Hypothalamus (tissue), 51 donors: ENCODE data around the gene ERLIN1.

ENCODE experiments used
- DNase-seq, 51 donors: peaks; one replicate each; lab custom pipeline; 2025; lab: John Stamatoyannopoulos, UW

ERLIN1 gene

DNA sequence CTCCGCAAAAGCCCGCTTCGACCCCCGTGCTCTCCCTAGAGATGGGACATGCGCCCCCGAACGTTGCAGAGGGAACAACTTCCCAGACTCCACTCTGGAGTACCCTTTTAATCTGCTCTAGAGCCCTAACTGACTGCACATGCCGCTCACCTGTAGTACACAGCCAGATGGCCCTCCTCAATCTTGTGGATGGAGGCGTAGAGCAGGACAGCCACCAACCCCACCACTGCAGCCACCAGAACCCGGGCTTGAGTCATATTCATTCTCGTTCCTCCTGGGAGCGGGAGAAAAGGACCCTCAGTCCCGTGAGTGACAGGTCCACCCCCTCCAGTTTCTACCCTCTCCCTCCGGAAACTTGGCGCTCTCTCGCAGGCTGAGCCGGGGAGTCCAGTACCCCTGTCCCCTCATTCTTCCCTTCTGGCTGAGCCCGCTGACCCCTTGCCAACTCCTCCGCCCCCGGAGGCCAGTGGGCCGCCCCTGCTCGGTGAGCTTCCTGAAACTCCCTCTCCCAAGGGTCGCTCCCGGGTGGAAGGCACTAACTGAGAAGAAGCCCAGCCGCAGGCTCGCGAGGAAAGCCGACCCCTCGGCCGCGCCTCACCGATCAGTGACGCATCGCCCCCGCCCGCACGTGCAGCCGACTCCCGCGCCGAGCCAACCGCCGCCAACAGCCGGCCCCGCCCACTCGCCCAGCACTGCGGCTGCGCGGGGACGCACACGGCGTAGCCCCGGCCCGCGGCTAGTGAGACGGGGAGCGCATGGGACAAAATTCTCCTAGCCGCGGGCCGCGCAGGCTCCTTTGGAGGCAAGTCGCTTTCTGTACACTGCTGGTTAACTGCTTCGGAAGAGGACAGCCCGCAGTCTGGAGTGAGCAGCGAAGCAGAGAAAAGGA is at the start of gene ERLIN1:
TSS of gene ERLIN1 (minus strand) at position 666 of the 889 bp plus-strand sequence. CDS start at position 263, 403 bp downstream.
- DNase-seq, result peak; percentile 51 to 92 (median 84)

DNA sequence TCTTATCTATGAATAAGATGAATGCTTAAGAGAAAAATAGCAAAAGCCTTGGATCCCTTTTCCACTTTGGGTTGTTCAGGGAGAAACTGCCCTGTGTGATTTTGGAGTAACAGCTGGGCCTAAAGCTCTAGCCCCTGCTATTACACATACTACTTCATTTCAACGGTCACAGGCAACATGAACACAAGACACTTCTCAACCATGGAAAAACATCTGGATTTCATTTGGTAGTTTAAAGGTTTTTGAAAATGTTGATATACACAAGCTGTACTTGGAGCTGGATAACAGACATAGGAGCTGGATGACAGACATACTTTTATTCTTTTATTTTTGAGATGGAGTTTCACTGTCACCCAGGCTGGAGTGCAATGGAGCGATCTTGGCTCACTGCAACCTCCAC is 46.3 kb upstream of the ERLIN1 start:
- DNase-seq, result no peak

DNA sequence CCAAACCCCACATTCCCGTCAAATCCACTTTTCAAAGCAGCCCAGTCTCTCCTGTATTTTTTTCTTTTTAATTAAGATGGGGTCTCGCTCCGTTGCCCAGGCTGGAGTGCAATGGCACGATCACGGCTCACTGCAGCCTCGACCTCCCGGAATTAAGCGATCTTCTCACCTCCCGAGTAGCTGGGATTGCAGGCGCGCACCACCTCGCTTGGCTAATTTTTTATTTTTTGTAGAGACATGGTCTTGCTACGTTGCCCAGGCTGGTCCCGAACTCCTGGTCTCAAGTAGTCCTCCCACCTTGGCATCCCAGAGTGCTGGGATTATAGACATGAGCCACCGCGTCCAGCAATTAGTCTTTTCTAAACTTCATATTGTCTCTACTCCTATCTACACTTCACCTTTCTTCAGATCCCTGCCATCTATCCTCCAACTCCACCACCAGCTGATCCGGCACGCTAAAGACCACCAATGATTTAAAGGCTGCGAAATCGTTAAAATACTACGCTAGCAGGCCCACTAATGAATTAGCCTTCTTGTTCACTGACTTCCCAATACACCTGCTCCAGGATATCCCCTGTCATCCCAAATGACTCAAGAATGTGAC is 44.1 kb upstream of the ERLIN1 start:
- DNase-seq, result peak in 5 of 51 donors; percentile 12 to 23 (median 17)

DNA sequence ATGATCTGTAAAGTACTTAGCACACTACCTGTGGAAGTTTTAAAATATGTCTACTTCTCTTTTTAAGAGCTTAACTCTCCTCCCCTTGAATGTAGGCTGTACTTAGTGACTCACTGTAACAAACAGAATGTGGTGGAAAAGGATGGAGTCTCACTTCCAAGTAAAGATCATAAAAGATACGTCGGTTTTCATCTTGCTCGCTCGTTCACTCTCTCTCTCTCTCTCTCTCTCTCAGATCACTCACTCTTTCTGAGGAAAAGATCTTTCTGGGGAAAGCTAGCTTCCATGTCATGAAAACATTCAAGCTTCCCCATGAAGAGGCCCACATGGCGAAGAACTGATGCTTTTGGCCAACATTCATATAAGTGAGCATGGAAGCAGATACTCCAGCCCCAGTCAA is 38.0 kb upstream of the ERLIN1 start:
- no peak for DNase-seq

DNA sequence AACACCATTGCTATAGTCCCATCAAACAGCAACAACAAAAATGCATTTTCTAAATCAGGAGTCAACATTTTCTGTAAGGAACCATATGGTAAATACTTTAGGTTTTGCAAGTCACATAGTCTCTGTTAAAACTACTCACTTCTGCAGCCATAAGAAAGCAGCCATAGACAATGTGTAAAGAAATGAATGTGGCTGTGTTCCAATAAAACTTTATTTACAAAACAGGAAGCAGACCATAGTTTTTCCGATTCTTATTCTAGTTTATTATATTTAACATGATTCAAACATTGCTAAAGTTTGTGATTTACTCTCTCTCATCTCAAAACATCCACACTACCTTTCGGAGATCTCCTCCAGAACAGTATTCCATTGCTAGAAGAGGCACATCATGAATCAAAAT is 36.7 kb upstream of the ERLIN1 start:
- no peak for DNase-seq

DNA sequence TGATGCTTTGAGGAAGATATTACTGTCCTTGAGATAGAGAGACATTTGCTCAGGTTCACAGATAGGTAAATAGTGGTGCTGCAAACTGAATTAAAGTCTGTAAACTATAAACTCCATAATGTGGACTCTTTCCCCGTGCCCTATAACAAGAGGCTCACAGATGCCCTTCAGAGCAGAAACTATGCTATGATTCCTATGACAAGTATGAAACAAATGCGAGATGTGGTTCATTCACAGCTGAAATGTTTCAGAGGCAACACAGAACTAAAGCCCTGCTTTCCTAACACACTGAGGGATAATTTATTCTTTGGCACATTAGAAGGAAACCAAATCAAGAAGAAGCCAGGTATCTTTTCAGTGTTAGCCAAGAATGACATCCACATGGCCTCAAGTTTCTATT is 30.2 kb upstream of the ERLIN1 start:
- DNase-seq, result no peak

DNA sequence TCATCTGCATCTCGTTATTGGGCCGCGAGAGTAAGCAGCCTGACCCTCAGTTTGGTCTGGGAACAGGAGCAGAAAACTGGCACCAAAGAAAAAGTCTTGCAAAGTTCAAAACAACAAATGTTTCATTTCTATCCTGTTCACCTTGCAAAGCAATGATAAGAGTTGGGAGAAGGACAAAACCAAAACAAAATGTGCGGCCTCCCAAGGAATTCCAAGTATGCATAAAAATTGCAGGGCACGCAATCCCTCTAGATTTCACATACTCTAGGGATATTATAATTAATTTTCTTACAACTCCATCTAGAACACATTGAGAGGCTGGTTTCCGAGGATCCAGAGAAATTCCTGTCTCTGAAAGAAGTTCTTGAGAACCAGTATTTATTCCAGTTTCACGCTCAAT is 23.5 kb upstream of the ERLIN1 start:
- DNase-seq, result no peak

DNA sequence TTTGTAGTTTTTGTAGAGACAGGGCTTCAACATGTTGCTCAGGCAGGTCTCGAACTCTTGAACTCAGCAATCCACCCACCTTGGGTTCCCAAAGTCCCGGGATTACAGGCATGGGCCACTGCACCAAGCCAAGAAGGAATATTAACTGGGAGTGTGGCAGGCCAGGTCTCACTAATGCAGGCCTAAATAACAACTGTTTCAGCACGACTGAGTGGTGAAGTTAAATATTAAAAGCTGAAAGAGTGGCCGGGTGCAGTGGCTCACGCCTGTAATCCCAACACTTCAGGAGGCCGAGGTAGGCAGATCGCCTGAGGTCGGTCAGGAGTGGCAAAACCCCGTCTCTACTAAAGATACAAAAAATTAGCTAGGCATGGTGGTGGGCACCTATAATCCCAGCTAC is 22.4 kb upstream of the ERLIN1 start:
- no peak for DNase-seq

DNA sequence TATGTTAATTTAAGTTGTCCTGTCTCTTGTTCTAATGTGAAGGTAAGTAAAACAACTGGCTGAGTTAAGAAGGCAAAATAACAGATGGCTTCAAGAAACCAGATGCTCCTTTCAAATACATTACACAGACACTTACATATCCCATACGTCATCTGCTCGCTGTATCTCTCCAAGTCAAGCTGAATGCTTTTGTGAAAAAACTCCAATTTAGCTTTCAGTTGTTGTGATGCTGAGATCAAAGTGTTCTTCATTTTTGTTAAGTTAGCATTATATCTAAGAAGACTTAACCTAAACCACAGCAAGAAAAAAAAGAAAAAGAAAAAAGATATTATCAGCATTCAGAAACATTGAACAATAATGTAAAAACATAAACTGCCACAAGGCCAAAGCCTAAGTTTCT is 18.5 kb upstream of the ERLIN1 start:
- no peak for DNase-seq

DNA sequence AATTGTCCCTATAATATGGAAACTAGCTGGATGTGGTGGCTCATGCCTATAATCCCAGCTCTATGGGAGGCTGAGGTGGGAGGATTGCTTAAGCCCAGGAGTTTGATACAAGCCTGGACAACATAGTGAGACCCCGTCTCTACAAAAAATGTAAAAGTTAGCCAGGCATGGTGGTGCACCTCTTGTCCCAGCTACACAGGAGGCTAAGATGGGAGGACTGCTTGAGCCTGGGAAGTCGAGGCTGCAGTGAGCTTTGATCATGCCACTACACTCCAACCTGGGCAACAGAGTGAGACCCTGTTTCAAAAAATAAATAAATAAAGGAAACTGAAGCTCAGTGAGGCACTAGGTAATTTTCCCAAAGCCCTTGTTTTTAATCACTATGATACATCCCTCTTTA is 15.7 kb upstream of the ERLIN1 start:
- no peak for DNase-seq

DNA sequence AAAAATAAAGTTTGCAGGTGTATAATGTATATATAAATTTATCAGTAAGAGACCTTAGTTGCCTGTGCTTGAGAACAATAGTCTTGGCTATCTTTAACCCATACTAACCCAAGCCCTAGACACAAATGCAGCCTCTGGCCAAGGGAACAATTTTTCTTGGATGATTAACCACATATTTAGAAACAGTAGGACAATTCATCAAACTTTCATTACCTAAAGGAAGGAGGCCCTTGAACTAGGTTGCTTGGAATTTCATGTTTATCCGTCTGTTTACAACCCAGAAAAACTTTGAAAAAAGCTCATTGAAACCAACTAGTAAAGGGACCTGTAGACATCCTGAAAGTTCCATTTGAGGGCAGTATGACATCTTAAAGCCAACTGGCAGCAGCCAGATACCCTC is 8.9 kb upstream of the ERLIN1 start:
- DNase-seq, result no peak

DNA sequence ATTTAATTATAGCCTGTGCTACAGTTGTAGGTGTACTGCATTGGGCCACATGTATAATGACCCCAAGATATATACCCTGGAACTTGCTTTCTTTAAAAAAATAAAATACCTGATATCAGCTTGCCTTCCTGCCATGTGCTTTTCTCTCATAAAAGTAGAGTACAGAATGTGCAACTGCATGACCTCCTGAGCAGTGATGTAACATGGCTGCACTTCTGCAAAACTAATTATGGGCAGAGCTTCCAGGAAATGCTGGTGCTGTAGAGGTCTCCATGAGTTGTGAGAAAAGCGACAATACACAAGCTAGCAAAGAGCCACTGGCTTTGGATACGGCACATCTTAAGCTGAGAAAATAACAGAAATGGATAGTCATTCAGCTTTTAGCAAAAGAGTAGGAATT is 6.5 kb upstream of the ERLIN1 start:
- DNase-seq, result peak in 2 of 51 donors; percentile 2

DNA sequence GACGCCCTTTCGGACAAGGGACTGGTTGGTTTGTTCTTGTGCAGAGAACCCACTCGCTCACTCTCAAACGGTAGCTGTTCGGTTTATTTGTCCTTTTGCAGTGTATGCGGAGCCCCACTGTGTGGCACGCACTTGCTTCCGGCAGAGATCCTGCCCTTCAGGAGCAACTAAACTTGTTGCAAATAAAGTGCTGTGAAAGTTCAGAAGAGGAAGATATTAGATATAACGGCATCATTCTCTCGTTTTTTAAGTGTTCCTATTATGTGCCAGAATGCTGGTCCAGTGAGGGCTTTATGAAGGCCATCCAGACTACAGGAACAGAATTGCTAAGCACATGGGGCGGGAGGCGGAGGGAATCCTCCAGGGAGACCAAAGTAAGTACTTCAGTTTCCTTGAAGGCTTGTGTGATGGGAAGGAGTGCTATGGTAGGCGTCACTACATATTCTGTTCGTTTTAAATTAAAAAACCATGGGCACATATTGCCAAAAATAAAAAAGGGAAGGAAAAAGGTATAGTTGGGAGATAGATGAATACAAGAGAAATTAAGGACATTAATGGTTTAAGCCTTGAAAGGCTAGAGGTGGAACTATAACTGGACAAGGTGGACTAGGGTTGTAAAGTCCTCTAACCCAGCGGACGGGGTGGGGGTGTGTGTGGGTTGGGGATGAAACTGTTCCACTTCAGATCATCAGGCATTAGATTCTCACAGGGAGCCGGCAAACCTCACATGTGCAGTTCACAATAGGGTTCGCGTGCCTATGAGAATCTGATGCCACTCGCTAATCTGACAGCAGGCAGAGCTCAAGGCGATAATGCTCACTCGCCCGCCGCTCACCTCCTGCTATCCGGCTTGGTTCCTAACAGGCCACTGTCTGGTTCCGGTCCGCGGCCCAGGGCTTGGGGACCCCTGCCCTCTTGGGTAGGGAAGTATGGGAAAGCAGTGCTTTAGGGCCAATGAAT is 704 bp upstream of the ERLIN1 start:
- DNase-seq, result peak in 8 of 51 donors; percentile 2 to 65 (median 30)

DNA sequence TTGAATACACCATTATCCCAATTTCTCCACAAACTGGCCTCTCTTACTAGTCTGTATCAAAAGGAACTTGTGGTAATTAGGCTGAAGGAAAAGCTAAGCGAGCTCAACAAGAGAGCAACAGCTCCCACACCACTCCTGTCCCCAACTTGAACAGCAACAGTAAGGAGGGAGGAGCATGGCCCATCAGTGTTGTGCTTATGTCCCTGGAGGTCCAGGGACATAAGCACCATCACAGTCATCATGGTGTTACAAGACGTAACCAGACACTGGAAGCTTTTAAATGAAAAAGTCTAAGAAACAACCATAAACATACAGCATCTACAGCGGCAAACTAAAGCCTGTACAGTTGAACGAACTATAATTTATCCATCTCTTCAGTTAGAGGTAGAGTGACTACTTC is 989 bp downstream of the ERLIN1 start:
- peak in 1 of 51 donors; percentile 1 for DNase-seq

DNA sequence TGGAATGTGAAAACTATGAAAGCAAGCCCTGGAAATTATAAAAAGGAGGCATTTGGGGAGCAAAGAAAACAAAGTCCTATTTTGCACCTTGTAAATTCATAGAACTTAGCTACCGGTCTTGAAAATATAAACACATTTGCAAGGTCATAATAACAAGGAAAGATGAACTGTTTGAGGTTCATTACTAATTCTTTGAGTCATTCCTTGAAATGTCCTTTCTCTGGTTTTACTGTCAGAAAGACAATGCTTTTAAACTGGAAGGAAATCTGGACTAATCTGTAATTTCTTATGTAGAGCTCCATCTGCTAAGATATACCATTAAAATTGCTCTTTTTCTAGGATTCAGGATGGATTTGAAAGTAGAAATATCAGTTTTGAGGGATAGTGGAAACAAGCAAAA is 1.4 kb downstream of the ERLIN1 start:
- no peak for DNase-seq

DNA sequence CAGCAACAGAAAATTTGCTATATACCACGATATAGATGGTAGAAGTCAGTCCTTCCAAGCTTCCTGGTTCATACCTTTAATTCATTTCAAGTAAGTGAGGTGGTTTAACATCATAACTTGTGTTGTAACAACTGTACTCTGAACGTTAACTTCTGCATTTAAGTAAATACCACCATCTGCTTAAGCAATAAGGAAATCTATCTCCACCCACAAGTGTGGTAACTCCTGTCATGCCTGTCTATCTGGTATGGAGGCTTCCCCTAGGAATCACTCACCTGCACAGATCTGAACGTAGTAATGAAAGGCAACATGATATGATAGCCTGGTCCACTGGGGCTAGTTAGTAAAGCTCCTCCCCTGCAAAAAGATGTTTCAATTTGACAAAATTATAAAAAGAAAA is 2.3 kb downstream of the ERLIN1 start:
- DNase-seq, result no peak

DNA sequence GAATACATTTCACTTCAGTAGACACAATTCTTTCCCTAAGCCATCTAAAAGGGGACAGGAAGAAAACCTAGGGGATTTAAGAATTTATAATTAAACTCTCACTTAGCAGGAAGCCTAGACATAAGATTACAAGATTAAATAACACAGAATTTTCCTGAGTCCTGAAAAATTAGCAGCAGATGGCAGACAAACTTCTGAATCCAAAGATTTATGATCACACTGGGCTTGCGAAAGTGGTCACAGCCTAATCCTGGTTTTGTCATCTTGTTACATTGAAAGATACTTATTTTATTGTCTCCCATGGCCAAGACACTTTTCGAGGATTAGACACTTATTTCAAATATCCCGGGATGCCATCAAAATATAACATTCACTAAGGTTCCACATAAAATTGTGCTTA is 2.9 kb downstream of the ERLIN1 start:
- DNase-seq, result no peak

DNA sequence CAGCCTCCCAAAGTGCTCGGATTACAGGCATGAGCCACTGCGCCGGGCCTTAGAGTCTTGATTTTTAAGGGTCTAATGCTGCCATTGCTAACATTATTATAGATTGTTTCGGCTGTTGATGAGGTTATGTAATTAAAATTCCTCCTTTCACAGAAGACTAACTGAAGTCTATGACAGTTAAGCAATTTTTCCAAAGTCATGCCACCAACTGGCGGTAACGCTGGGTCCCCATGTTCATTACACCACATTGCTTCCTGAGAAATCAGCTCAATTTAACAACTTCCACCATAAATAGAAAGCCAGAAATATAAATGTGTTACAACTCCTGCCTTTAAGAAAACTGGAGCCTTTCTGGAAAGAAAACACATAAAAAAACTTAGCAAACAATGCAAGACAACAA is 3.5 kb downstream of the ERLIN1 start:
- DNase-seq, result no peak

DNA sequence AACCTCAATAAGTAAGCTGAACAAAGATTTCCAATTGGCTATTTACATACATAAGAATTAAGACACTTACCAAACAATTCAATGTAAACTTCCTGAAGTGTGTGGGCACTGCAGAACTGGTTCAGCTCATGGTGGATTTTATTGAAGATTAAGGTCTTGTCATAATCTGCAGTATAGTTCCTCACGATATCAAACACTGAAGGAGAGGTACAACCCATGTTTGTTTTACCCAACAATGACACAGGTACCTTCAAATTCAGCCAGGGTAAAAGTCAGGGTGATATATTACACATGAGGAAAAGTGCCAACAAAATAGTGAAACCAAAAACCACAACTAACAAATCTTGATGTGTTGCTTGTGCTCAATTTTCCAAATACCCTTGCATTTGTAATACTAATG is 10.0 kb downstream of the ERLIN1 start:
- no peak for DNase-seq

DNA sequence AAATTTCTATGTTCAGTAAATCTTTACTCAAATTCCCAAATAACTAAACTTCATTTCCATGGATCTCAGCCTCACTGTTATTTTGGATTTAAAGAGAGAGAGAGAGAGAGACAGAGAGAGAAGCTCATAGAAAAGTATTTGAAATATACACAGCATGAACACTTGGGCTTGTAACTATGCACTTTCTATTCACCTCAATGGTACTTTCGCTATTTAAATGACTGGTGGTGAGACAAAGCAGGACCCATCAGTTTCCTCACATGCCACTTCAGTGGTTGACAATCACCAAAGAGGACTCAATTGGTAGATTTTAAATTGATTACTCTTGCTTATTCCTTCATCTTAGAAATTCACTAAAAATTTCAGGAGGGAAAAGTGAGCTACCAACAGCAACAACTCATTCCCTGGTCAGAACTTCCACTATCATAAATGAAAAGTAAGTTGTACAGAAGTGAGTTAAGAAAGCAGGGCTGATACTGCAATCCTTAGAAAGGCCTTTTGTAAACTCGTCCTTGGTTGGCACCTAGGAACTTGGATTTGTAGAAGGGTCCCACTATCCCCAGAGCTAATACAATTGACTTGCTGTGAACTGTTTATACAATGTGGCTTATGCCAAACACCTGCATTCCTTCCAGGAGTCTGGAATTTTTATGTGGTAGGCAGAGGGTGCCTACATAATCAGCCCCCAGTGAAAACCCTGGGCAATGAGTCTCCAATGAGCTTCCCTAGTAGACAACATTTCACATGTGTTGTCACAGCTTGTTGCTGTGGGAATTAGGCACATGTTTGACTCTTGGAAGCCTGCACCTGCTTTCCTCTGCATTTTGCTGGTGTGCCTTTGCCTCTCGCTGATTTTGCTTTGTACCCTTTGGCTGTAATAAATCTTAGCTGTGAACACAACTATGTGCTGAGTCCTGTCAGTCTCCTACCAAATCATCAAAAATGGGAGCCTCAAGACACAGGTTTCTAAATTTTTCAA is 10.8 kb downstream of the ERLIN1 start:
- DNase-seq, result no peak
